SK-N-SH treated with all-trans-retinoic acid at 6 μM for 48 hours (cell line): ENCODE data around the gene SPATA21.

Source experiments
- ARNTL ChIP-seq: fragments of 450-650 bp; formaldehyde crosslinking; IDR thresholded peaks from 2 replicates; pipeline ENCODE4 v1.5.0; 2020; ENCODE audit warnings: low read depth, mild to moderate bottlenecking, moderate library complexity, borderline replicate concordance
- ISL1 ChIP-seq: fragments of 250-450 bp; sonication (Bioruptor Pico); IDR thresholded peaks from 2 replicates; pipeline ENCODE4 v2.1.2; 2022; ENCODE audit warnings: mild to moderate bottlenecking, moderate library complexity
- SNAI2 ChIP-seq: fragments of 250-450 bp; sonication (Bioruptor Pico); IDR thresholded peaks from 2 replicates; pipeline ENCODE4 v1.5.0; 2020; ENCODE audit warnings: mild to moderate bottlenecking, moderate library complexity
- TCF4 ChIP-seq: fragments of 250-450 bp; sonication (Bioruptor Pico); IDR thresholded peaks from 2 replicates; pipeline ENCODE4 v1.8.0; 2021; ENCODE audit warnings: mild to moderate bottlenecking, moderate library complexity, borderline replicate concordance
- ZC3H10 ChIP-seq: fragments of 250-450 bp; sonication (Bioruptor Pico); IDR thresholded peaks from 2 replicates; pipeline ENCODE4 v1.5.1; 2021; ENCODE audit warnings: mild to moderate bottlenecking, moderate library complexity
- ZFP30 ChIP-seq: fragments of 450-650 bp; formaldehyde crosslinking; IDR thresholded peaks from 2 replicates; pipeline ENCODE4 v1.5.0; 2022; ENCODE audit warnings: mild to moderate bottlenecking, moderate library complexity
- ZNF565 ChIP-seq: fragments of 450-650 bp; formaldehyde crosslinking; conservative IDR thresholded peaks from 2 replicates; pipeline ENCODE4 v1.5.0; 2020; ENCODE audit warnings: low read depth, mild to moderate bottlenecking, moderate library complexity
- ZNF70 ChIP-seq: fragments of 450-650 bp; formaldehyde crosslinking; IDR thresholded peaks from 2 replicates; pipeline ENCODE4 v1.5.0; 2020; ENCODE audit warnings: mild to moderate bottlenecking, moderate library complexity
- ZNF8 ChIP-seq: fragments of 450-650 bp; formaldehyde crosslinking; IDR thresholded peaks from 2 replicates; pipeline ENCODE4 v1.5.0; 2020; ENCODE audit warnings: mild to moderate bottlenecking, moderate library complexity
- TF ChIP-seq, protein P1 (sequence below): fragments of 250-450 bp; sonication (Bioruptor Pico); IDR thresholded peaks from 2 replicates; pipeline ENCODE4 v1.5.1; 2020; ENCODE audit warnings: low read depth, mild to moderate bottlenecking, moderate library complexity
- TF ChIP-seq, protein P2 (sequence below): fragments of 250-450 bp; sonication (Bioruptor Pico); IDR thresholded peaks from 2 replicates; pipeline ENCODE4 v1.8.0; 2020; ENCODE audit warnings: mild to moderate bottlenecking, moderate library complexity, borderline replicate concordance
- TF ChIP-seq, protein P3 (sequence below): fragments of 250-450 bp; sonication (Bioruptor Pico); IDR thresholded peaks from 2 replicates; pipeline ENCODE4 v1.5.1; 2021; ENCODE audit warnings: mild to moderate bottlenecking, moderate library complexity
- TF ChIP-seq, protein P4 (sequence below): fragments of 250-450 bp; sonication (Bioruptor Pico); IDR thresholded peaks from 2 replicates; pipeline ENCODE4 v1.5.0; 2020; ENCODE audit warnings: mild to moderate bottlenecking, moderate library complexity
- TF ChIP-seq, protein P5 (sequence below): fragments of 250-450 bp; sonication (Bioruptor Pico); IDR thresholded peaks from 2 replicates; pipeline ENCODE4 v1.8.0; 2021; ENCODE audit warnings: low read depth, mild to moderate bottlenecking, moderate library complexity, borderline replicate concordance

DNA sequence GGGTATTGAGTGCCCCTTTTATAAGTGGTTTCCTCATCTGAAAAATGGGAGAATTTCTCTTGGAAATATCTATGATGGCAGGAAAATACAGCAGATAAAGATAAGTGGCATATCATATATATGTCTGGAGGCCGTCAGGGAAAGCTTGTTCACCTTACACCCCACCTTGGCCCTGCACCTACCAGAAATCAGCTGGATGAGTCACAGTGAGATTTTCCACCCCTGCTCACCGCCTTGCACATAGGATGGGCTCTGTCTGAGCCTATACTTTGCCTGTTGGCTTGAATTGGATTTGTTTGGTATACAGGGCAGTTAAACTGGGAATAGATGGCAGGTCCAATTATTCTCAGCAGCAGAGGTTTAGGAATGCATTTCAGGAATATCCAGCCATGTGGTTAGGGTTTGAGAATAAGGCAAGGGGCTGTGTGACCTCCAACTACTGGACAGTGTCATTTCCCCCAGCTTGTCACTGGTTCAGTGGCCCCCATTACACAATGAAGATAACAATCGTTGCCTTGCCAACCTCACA lies at the start of gene SPATA21:
- TF ChIP-seq, protein P1, sequence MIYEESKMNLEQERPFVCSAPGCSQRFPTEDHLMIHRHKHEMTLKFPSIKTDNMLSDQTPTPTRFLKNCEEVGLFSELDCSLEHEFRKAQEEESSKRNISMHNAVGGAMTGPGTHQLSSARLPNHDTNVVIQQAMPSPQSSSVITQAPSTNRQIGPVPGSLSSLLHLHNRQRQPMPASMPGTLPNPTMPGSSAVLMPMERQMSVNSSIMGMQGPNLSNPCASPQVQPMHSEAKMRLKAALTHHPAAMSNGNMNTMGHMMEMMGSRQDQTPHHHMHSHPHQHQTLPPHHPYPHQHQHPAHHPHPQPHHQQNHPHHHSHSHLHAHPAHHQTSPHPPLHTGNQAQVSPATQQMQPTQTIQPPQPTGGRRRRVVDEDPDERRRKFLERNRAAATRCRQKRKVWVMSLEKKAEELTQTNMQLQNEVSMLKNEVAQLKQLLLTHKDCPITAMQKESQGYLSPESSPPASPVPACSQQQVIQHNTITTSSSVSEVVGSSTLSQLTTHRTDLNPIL (CRISPR knock-in tag) = no peak
- TF ChIP-seq, protein P2, sequence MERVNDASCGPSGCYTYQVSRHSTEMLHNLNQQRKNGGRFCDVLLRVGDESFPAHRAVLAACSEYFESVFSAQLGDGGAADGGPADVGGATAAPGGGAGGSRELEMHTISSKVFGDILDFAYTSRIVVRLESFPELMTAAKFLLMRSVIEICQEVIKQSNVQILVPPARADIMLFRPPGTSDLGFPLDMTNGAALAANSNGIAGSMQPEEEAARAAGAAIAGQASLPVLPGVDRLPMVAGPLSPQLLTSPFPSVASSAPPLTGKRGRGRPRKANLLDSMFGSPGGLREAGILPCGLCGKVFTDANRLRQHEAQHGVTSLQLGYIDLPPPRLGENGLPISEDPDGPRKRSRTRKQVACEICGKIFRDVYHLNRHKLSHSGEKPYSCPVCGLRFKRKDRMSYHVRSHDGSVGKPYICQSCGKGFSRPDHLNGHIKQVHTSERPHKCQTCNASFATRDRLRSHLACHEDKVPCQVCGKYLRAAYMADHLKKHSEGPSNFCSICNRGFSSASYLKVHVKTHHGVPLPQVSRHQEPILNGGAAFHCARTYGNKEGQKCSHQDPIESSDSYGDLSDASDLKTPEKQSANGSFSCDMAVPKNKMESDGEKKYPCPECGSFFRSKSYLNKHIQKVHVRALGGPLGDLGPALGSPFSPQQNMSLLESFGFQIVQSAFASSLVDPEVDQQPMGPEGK (CRISPR knock-in tag) = no peak
- TF ChIP-seq SNAI2 (CRISPR knock-in tag) (no peak), ZFP30 (CRISPR knock-in tag) (no peak), ZNF8 (CRISPR knock-in tag) (no peak), ZC3H10 (CRISPR knock-in tag) (no peak), ZNF565 (CRISPR knock-in tag) (no peak), ISL1 (CRISPR knock-in tag) (no peak), ZNF70 (no peak), TCF4 (CRISPR knock-in tag) (no peak), ARNTL (no peak)
- TF ChIP-seq, protein P3, sequence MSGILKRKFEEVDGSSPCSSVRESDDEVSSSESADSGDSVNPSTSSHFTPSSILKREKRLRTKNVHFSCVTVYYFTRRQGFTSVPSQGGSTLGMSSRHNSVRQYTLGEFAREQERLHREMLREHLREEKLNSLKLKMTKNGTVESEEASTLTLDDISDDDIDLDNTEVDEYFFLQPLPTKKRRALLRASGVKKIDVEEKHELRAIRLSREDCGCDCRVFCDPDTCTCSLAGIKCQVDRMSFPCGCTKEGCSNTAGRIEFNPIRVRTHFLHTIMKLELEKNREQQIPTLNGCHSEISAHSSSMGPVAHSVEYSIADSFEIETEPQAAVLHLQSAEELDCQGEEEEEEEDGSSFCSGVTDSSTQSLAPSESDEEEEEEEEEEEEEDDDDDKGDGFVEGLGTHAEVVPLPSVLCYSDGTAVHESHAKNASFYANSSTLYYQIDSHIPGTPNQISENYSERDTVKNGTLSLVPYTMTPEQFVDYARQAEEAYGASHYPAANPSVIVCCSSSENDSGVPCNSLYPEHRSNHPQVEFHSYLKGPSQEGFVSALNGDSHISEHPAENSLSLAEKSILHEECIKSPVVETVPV (CRISPR knock-in tag) = no peak
- TF ChIP-seq, protein P4, sequence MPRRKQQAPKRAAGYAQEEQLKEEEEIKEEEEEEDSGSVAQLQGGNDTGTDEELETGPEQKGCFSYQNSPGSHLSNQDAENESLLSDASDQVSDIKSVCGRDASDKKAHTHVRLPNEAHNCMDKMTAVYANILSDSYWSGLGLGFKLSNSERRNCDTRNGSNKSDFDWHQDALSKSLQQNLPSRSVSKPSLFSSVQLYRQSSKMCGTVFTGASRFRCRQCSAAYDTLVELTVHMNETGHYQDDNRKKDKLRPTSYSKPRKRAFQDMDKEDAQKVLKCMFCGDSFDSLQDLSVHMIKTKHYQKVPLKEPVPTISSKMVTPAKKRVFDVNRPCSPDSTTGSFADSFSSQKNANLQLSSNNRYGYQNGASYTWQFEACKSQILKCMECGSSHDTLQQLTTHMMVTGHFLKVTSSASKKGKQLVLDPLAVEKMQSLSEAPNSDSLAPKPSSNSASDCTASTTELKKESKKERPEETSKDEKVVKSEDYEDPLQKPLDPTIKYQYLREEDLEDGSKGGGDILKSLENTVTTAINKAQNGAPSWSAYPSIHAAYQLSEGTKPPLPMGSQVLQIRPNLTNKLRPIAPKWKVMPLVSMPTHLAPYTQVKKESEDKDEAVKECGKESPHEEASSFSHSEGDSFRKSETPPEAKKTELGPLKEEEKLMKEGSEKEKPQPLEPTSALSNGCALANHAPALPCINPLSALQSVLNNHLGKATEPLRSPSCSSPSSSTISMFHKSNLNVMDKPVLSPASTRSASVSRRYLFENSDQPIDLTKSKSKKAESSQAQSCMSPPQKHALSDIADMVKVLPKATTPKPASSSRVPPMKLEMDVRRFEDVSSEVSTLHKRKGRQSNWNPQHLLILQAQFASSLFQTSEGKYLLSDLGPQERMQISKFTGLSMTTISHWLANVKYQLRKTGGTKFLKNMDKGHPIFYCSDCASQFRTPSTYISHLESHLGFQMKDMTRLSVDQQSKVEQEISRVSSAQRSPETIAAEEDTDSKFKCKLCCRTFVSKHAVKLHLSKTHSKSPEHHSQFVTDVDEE (CRISPR knock-in tag) = no peak
- TF ChIP-seq, protein P5, sequence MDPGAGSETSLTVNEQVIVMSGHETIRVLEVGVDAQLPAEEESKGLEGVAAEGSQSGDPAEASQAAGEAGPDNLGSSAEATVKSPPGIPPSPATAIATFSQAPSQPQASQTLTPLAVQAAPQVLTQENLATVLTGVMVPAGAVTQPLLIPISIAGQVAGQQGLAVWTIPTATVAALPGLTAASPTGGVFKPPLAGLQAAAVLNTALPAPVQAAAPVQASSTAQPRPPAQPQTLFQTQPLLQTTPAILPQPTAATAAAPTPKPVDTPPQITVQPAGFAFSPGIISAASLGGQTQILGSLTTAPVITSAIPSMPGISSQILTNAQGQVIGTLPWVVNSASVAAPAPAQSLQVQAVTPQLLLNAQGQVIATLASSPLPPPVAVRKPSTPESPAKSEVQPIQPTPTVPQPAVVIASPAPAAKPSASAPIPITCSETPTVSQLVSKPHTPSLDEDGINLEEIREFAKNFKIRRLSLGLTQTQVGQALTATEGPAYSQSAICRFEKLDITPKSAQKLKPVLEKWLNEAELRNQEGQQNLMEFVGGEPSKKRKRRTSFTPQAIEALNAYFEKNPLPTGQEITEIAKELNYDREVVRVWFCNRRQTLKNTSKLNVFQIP = no peak
